ENCODE measurements around the gene FBXW10B.
"Not testable (repeated sequence)": the region's sequence is repeated elsewhere in the genome, so short reads cannot be mapped to it uniquely, and the experiment has no call there.

DNA sequence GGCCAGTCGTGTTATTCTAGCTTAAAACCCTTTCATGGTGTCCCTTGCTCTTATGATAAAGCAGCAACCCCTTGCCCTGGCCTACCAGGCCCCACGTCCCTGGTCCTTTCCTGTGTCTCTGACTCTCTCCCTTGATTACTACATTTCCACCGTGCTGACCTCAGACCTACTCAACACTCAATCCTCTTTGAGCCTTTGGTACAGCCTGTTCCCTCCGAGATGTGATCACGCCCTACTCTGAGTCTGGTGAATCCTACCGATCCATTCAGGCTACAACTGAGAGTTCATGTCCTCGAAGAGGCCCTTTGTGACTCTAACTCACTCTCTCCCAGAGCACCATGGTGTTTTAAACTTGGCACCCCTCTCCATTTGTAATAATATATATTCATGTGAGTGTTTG, 10.5 kb upstream of the FBXW10B start:
- TF ChIP-seq, protein P1, sequence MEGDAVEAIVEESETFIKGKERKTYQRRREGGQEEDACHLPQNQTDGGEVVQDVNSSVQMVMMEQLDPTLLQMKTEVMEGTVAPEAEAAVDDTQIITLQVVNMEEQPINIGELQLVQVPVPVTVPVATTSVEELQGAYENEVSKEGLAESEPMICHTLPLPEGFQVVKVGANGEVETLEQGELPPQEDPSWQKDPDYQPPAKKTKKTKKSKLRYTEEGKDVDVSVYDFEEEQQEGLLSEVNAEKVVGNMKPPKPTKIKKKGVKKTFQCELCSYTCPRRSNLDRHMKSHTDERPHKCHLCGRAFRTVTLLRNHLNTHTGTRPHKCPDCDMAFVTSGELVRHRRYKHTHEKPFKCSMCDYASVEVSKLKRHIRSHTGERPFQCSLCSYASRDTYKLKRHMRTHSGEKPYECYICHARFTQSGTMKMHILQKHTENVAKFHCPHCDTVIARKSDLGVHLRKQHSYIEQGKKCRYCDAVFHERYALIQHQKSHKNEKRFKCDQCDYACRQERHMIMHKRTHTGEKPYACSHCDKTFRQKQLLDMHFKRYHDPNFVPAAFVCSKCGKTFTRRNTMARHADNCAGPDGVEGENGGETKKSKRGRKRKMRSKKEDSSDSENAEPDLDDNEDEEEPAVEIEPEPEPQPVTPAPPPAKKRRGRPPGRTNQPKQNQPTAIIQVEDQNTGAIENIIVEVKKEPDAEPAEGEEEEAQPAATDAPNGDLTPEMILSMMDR (IDR thresholded peaks at IDR 0.05; ENCODE audit: low read depth, low read length, missing input control), result not testable (repeated sequence)
- TF ChIP-seq, protein P2, sequence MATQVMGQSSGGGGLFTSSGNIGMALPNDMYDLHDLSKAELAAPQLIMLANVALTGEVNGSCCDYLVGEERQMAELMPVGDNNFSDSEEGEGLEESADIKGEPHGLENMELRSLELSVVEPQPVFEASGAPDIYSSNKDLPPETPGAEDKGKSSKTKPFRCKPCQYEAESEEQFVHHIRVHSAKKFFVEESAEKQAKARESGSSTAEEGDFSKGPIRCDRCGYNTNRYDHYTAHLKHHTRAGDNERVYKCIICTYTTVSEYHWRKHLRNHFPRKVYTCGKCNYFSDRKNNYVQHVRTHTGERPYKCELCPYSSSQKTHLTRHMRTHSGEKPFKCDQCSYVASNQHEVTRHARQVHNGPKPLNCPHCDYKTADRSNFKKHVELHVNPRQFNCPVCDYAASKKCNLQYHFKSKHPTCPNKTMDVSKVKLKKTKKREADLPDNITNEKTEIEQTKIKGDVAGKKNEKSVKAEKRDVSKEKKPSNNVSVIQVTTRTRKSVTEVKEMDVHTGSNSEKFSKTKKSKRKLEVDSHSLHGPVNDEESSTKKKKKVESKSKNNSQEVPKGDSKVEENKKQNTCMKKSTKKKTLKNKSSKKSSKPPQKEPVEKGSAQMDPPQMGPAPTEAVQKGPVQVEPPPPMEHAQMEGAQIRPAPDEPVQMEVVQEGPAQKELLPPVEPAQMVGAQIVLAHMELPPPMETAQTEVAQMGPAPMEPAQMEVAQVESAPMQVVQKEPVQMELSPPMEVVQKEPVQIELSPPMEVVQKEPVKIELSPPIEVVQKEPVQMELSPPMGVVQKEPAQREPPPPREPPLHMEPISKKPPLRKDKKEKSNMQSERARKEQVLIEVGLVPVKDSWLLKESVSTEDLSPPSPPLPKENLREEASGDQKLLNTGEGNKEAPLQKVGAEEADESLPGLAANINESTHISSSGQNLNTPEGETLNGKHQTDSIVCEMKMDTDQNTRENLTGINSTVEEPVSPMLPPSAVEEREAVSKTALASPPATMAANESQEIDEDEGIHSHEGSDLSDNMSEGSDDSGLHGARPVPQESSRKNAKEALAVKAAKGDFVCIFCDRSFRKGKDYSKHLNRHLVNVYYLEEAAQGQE (IDR thresholded peaks at IDR 0.05), result not testable (repeated sequence)
- TF ChIP-seq, protein P3, sequence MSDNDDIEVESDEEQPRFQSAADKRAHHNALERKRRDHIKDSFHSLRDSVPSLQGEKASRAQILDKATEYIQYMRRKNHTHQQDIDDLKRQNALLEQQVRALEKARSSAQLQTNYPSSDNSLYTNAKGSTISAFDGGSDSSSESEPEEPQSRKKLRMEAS (IDR thresholded peaks at IDR 0.05), result not testable (repeated sequence)
- TF ChIP-seq GABPA (IDR thresholded peaks at IDR 0.05 in 1 of 2, conservative IDR thresholded peaks at IDR 0.05 in 1 of 2); RAD21 (IDR thresholded peaks at IDR 0.05); FOXA1 (IDR thresholded peaks at IDR 0.05); HNF4G (IDR thresholded peaks at IDR 0.05); SP1 (IDR thresholded peaks at IDR 0.05); YY1 (IDR thresholded peaks at IDR 0.05); TAF1 (conservative IDR thresholded peaks at IDR 0.05); RXRA (IDR thresholded peaks at IDR 0.05); JUND (IDR thresholded peaks at IDR 0.05): not testable (repeated sequence)
- TF ChIP-seq, protein P4, sequence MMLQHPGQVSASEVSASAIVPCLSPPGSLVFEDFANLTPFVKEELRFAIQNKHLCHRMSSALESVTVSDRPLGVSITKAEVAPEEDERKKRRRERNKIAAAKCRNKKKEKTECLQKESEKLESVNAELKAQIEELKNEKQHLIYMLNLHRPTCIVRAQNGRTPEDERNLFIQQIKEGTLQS (IDR thresholded peaks at IDR 0.05), result not testable (repeated sequence)
- TF ChIP-seq, protein P5, sequence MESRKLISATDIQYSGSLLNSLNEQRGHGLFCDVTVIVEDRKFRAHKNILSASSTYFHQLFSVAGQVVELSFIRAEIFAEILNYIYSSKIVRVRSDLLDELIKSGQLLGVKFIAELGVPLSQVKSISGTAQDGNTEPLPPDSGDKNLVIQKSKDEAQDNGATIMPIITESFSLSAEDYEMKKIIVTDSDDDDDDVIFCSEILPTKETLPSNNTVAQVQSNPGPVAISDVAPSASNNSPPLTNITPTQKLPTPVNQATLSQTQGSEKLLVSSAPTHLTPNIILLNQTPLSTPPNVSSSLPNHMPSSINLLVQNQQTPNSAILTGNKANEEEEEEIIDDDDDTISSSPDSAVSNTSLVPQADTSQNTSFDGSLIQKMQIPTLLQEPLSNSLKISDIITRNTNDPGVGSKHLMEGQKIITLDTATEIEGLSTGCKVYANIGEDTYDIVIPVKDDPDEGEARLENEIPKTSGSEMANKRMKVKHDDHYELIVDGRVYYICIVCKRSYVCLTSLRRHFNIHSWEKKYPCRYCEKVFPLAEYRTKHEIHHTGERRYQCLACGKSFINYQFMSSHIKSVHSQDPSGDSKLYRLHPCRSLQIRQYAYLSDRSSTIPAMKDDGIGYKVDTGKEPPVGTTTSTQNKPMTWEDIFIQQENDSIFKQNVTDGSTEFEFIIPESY (IDR thresholded peaks at IDR 0.05), result not testable (repeated sequence)

Measured in liver (tissue), 3 donors.